HL-60 (cell line): ENCODE data around the gene IQSEC3.

Experiments used
- CTCF ChIP-seq: IDR thresholded peaks from one replicate; pipeline ENCODE4 v1.5.1; 2011; ENCODE audit warnings: low read length, control low read depth, inconsistent platforms; ENCODE audit not compliant: insufficient read depth
- GABPA ChIP-seq: IDR thresholded peaks from 2 replicates; pipeline ENCODE4 v1.6.1; 2012; ENCODE audit warnings: low read depth
- POLR2AphosphoS5 ChIP-seq: IDR thresholded peaks from 2 replicates; pipeline ENCODE4 v1.6.1; 2012; ENCODE audit warnings: low read depth
- REST ChIP-seq: IDR thresholded peaks from 2 replicates; pipeline ENCODE4 v1.6.1; 2012; ENCODE audit warnings: low read depth; ENCODE audit not compliant: insufficient replicate concordance
- SPI1 ChIP-seq: IDR thresholded peaks from 2 replicates; pipeline ENCODE4 v1.6.1; 2012; ENCODE audit warnings: low read depth, mild to moderate bottlenecking, borderline replicate concordance

GRCh38 chr12:113347-113746 lies 46.8 kb downstream of the IQSEC3 start:
- no peak for TF ChIP-seq CTCF
- no peak for TF ChIP-seq REST
- no peak for TF ChIP-seq GABPA
- no peak for TF ChIP-seq POLR2AphosphoS5
- TF ChIP-seq SPI1, result no peak
